ENCODE measurements around the gene CXCR6. TPM values are rescaled to one million over a fixed set of nuclear protein-coding genes. Genes with fewer than 3 reads are reported as not detected.

Gene CXCR6
- total and polyA plus RNA-seq, 2 experiments from 2014 or later = 0.06 TPM; not detected in 1

DNA sequence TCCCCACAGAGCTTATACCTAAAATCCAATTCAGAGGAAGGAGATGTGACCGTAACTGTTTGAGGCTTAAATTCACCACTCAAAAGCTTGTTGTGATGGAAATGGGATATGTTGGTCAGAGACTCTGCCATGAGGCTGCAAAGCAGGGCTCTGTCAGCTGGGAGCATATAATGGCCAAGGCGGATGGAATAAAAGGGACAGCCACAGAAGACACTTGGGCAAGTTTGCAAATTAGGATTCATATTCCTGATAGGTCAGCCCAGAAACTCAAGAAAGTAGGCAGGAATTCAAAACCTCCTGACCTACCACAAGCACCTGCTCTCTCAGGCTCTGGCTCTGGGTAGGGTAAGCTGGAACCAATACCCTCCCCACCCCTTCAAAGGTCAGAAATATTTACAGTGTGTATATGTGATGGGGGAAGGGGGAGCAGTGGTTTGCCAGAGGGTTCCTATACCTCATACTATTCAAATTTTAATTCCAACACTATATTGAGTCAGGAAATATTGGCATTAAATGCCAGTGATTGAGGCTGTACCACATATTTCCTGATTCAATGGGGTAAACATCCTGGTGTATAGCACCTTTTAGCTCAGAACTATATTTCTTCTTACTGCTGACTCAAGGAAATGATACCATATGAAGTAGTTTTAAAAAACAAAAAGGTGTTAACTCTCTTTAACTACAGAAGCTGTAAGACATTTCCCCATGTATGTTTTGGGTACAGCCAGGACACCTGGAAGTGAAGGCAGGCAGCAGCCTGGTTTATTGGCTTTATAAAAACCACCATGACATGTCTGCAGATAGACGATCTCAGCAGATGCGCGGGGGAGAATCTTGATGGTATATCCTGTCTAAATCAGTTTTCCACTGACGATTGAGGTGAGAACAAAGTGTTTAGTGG, 33.2 kb downstream of the CXCR6 start:
- TF ChIP-seq, protein P1, sequence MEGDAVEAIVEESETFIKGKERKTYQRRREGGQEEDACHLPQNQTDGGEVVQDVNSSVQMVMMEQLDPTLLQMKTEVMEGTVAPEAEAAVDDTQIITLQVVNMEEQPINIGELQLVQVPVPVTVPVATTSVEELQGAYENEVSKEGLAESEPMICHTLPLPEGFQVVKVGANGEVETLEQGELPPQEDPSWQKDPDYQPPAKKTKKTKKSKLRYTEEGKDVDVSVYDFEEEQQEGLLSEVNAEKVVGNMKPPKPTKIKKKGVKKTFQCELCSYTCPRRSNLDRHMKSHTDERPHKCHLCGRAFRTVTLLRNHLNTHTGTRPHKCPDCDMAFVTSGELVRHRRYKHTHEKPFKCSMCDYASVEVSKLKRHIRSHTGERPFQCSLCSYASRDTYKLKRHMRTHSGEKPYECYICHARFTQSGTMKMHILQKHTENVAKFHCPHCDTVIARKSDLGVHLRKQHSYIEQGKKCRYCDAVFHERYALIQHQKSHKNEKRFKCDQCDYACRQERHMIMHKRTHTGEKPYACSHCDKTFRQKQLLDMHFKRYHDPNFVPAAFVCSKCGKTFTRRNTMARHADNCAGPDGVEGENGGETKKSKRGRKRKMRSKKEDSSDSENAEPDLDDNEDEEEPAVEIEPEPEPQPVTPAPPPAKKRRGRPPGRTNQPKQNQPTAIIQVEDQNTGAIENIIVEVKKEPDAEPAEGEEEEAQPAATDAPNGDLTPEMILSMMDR (IDR thresholded peaks at IDR 0.05; ENCODE audit: low read depth, low read length) = no peak
- H3K9me3 ChIP-seq (ENCODE audit: low read depth) = no peaks in the 10 kb centered on the region
- H3K36me3 ChIP-seq = peaks cover 43% of the 10 kb centered on the region
- no peak overlapping the region for H3K27ac ChIP-seq
- H3K27me3 ChIP-seq = no peaks in the 10 kb centered on the region
- no peak overlapping the region for H3K4me3 ChIP-seq
- peaks cover 8% of the 10 kb centered on the region for H3K4me1 ChIP-seq (ENCODE audit: low read depth)
- no peak for DNase-seq (ENCODE audit: low read depth in 1 of 2, low spot score in 1 of 2)

DNA sequence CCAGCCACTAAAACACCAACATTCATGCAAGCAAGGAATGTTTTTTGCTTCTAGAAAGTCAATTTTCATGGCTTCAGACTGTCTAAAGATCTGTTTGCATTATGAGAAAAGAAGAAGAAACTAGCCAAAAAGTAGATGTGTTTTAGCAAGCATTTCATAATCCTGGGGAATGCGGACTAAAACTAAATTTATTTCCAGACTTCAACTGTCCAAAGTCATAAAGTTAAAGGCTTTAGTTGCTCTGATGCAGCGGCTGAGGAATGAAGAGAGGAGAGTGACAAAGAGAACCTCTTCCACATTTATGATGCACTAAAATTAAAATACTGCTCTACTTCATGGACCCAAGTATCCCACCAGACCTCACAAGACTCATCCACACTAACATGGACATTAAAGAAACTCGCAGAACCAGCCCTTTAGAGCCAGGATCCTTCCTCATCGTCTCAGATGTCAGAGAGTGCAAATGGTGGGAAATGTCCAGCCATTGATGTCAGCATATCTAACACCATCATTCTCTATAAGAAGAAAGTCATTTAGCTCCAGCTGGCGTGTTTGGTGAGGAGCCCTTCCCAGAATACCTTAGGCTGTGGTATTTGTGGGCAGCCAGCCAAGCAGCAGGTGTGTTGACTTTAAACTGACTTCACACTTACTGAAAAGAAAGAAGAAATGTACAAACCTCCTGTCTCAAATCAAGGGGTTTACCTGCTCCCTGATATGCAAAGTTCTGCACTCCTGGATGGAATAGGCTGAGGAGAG, 34.9 kb downstream of the CXCR6 start:
- Histone ChIP-seq H3K27ac (no peak overlapping the region), H3K36me3 (peaks cover 40% of the 10 kb centered on the region), H3K27me3 (no peaks in the 10 kb centered on the region), H3K4me3 (no peak overlapping the region), H3K4me1 (ENCODE audit: low read depth) (peaks cover 26% of the 10 kb centered on the region), H3K9me3 (ENCODE audit: low read depth) (no peaks in the 10 kb centered on the region)
- TF ChIP-seq, protein P1 (IDR thresholded peaks at IDR 0.05; ENCODE audit: low read depth, low read length) = no peak
- DNase-seq (ENCODE audit: low read depth in 1 of 2, low spot score in 1 of 2) = no peak

DNA sequence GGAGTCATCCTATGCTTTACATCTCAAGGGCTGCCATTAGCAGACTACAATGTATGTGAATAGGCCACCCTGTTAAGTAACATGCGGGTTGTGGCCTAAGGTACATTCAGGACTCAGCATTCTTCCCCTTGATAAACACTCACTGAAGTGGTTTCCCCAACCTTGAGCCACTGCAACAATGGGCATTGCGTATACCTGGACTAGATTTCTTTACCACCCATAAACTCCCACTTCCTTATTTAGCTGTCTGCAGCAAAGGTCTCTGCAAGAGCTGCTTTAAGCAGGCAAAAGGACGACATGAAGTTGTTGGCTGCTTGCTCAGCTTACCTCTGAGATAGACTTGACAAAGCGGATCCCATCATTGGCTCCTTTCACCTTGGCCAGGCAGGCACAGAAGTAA, 36.1 kb downstream of the CXCR6 start:
- Histone ChIP-seq H3K27ac (no peak overlapping the region), H3K4me3 (no peak overlapping the region), H3K27me3 (no peaks in the 10 kb centered on the region), H3K4me1 (ENCODE audit: low read depth) (peaks cover 38% of the 10 kb centered on the region), H3K9me3 (ENCODE audit: low read depth) (no peaks in the 10 kb centered on the region), H3K36me3 (peaks cover 40% of the 10 kb centered on the region)
- TF ChIP-seq, protein P1 (IDR thresholded peaks at IDR 0.05; ENCODE audit: low read depth, low read length) = no peak
- DNase-seq (ENCODE audit: low read depth in 1 of 2, low spot score in 1 of 2) = no peak

DNA sequence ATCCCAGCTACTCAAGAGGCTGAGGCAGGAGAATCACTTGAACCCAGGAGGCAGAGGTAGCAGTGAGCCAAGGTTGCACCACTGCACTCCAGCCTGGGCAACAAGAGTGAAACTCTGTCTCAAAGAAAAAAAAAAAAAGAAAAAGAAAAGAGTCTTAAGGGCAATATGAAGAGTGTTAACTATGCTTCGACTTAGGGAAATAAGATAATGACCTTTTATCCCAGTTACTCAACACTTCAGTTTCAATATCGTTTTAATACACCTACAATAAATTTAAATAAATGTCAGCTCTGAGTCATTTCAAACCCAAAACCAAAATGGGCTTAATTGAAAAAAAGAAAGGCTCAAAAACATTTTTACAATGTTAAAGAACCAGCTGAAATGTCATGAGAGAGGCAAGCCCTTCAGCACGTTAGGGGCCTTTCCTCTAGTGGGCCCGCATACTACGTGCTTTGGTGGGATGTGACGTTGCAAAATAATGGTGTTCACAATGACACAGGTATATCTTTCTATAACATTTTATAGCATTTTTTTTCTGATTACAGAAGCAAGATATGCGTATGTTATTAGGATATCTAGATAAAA, 37.1 kb downstream of the CXCR6 start:
- TF ChIP-seq, protein P1 (IDR thresholded peaks at IDR 0.05; ENCODE audit: low read depth, low read length) = no peak
- no peaks in the 10 kb centered on the region for H3K27me3 ChIP-seq
- H3K9me3 ChIP-seq (ENCODE audit: low read depth) = no peaks in the 10 kb centered on the region
- DNase-seq (ENCODE audit: low read depth in 1 of 2, low spot score in 1 of 2) = no peak
- H3K4me1 ChIP-seq (ENCODE audit: low read depth) = peaks cover 47% of the 10 kb centered on the region
- H3K4me3 ChIP-seq = no peak overlapping the region
- H3K36me3 ChIP-seq = peaks cover 36% of the 10 kb centered on the region
- H3K27ac ChIP-seq = no peak overlapping the region

DNA sequence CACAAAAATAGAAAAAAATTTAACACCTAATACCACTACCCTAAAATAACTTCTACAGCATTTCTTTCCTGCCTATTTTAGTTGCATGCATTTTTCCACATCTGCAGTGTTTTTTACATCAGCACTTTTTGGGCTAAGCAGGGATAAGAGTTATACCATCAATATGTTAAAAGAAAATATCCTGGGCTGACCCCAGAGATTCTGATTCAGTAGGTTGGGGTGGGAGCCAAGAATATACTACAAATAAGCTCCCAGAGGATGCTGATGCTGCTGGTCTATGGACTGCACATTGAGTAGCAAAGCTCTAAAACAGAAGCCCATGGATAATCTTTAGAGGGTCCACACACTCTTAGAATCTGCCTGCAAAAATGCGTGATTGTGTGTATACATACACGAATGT, 37.6 kb downstream of the CXCR6 start:
- no peak for DNase-seq (ENCODE audit: low read depth in 1 of 2, low spot score in 1 of 2)
- Histone ChIP-seq H3K9me3 (ENCODE audit: low read depth) (no peaks in the 10 kb centered on the region), H3K4me1 (ENCODE audit: low read depth) (peaks cover 52% of the 10 kb centered on the region), H3K4me3 (no peak overlapping the region), H3K36me3 (peaks cover 36% of the 10 kb centered on the region), H3K27ac (no peak overlapping the region), H3K27me3 (no peaks in the 10 kb centered on the region)
- TF ChIP-seq, protein P1 (IDR thresholded peaks at IDR 0.05; ENCODE audit: low read depth, low read length) = no peak
